H4 (cell line): ENCODE data around the gene GRHL1. TPM values are rescaled to one million over a fixed set of nuclear protein-coding genes. Genes with fewer than 3 reads are reported as not detected.
"Not testable (repeated sequence)": the region's sequence is repeated elsewhere in the genome, so short reads cannot be mapped to it uniquely, and the experiment has no call there.

Experiments used
- DNase-seq: peaks from one replicate; pipeline ENCODE4 v3.0.0-alpha.2; 2015; ENCODE audit warnings: low spot score
- total RNA-seq: library from RNA; depleted of rRNA; stranded (reverse); fragments of >200 nt; shearing (Covaris generic); gene quantifications from 2 replicates; pipeline ENCODE4 v1.2.3, GENCODE V29; 2014

Gene GRHL1
- total RNA-seq, 1 experiment from 2014 or later, result 0.25 TPM

DNA sequence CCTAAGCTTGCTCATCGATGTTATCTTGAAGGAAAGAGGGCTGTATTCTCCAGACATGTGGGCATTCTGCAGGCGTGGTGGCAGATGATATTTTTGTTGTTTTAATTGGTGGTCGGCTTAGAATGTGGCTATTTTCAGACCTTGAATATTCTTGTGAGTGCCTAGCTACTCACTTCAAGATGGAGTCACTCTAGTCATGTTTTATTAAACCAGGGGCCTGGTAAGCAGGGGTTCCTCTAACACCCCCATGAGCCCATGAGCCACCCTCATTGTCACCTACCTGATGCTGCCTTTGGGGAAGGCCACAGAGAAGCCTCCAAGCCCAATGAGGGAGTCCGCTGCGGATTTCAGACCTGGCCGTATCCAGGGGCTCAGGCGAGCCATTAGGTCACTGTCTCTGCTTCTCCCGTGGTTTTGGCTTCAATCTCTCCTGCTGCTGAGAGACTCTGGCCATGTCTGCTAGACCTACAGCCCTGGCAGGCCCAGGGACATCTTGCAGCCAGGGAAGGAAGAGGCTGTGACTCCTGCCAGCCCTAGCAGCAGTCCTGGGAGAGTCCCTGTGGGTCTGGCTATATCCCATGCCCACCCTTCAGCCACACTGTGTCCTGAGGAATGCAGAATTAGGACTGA is 75.6 kb downstream of the GRHL1 start:
- no peak for DNase-seq

- DNase-seq, result no peak
These were observed 76.3 kb downstream of the GRHL1 start for GRCh38 chr2:10027660-10028330.

GRCh38 chr2:10028407-10028987 is 77.0 kb downstream of the GRHL1 start:
- DNase-seq, result no peak

DNA sequence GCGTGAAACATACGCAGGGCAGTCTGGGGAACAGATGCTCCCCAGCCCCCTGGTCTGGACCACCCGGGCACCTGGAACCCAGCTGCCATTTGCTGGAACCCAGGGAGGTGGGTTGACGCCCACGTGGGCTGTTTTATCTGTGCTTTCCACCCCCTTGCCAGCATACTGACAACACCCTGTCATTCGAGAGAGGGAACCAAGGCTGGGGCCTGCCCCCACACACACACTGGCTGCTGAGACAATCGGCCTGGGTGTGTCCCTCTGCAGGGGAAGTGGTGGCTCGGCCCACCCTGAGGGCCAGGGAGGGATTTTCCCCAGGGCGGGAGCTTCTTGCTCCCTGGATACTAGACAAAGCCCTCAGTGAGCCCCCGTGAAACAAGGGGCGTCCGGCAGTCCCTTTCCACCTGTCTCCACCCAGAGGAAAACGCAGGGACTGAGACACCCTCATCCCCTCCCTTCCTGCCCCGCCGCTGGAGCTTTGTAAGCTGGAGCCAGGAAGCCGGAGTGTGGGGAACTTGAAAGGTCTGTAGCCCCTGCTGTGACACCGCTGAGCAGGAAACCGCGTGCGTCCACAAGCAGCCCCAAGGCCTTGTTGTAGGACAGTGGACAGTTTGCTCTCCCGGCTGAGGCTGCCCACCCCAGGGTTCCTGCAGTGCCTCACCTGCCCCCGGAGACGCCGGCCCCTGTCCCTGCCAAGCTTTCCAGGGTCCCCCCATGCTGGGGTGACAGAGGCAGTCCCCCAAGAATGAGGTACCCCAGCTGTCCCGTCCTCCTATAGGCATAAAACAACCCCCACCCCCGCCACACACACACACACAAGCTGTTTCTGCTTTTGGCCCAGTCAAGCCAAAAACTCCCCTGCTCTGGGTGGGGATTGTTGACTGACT is 77.7 kb downstream of the GRHL1 start:
- no peak for DNase-seq

GRCh38 chr2:10029875-10030223 is 78.4 kb downstream of the GRHL1 start:
- no peak for DNase-seq

- no peak for DNase-seq
These were observed 78.8 kb downstream of the GRHL1 start for GRCh38 chr2:10030311-10030736.

DNA sequence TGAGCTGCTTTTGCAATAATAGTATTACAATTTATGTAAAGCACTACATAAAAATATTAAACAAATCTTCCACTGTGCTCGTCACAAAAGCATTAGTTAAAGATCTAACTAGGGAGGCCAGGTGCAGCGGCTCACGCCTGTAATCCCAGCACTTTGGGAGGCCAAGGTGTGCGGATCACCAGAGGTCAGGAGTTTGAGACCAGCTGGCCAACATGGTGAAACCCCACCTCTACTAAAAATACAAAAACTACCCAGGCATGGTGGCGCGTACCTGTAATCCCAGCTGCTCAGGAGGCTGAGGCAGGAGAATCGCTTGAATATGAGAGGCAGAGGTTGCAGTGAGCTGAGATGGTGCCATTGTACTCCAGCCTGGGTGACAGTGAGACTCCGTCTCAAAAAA is 79.3 kb downstream of the GRHL1 start:
- not testable (repeated sequence) for DNase-seq

- DNase-seq, result no peak
These were observed 80.6 kb downstream of the GRHL1 start for GRCh38 chr2:10031886-10032745.

DNA sequence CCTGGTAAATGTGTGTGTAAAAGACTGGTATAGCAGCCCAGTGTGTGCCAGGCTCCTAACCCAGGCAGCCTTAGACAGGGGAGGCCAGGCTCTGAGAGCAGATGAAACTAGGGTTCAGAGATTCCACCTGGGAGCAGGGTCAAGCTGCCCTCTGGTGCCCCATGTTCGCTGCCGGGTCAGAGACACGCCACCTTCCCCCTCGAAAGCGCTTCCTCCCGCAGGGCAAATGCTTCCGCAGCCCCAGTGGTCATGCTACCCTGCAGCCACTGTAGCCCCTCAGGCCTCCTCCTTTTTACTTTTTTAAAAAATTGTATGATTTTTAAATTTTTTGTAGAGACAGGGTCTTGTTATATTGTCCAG is 81.2 kb downstream of the GRHL1 start:
- DNase-seq, result no peak

GRCh38 chr2:10033251-10034006 is 81.9 kb downstream of the GRHL1 start:
- DNase-seq, result no peak

- DNase-seq, result no peak
These were observed 83.0 kb downstream of the GRHL1 start for GRCh38 chr2:10034333-10035052.

GRCh38 chr2:10035053-10035422 is 83.5 kb downstream of the GRHL1 start:
- no peak for DNase-seq

- DNase-seq, result no peak
These were observed 84.1 kb downstream of the GRHL1 start for GRCh38 chr2:10035633-10036032.

DNA sequence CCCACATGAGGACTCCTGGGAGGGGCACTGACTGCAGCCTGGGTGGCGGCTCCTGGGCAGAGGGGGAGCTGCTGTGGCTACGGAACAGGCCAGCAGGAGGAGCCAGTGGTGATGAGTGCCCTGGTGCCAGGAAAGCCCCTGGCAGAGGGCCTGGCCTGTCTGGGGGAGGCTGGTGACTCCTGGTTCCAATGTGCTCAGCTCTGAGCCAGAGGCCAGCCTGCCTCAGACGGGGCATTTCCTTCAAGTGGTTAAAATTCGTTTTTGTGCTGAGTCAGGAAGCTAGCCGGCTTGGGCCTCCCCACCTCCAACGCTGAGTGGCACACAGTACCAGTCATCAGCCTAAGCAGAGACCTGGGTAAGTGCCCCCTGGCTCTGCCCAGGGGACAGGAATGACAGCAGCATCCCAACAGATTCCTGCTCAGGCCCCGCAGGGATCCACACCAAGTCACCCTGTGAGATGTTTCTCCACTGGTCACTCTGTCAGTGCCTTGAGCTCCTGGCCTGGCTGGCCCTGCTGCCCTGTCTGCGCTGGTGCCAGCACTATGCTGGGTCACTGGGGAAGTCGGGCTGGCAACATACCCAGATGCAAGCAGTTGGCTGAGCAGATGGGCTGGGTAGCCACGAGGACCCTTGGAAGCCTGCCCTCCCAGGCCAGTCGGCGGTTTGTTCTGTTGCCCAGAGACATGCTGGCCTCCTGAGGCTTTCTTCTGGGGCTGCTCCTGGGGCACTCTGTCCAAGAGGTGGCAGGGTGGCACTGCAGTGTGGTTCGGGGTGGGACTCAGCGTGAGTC is 84.8 kb downstream of the GRHL1 start:
- DNase-seq, result peak; percentile 86

GRCh38 chr2:10038123-10038522 is 86.6 kb downstream of the GRHL1 start:
- DNase-seq, result no peak

DNA sequence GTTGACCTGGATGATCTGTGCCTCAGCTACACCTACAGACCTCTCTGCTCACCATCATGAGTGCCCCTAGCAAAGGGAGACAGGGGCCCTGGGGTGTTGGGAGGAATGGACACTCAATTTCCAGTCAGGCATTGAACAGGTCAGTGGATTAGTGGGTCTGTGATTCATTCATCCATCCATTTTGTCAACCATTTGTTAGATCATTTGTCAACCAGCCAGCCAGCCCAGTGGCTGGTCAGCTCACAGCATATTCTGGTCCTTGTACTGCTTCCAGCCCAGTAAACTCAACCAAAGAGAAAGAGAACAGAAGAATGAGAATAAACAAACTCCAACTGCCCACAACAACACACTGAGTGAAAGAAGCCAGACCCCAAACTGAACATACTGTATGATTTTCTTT is 87.2 kb downstream of the GRHL1 start:
- no peak for DNase-seq

- no peak for DNase-seq
These were observed 88.3 kb downstream of the GRHL1 start for GRCh38 chr2:10039658-10040410.

DNA sequence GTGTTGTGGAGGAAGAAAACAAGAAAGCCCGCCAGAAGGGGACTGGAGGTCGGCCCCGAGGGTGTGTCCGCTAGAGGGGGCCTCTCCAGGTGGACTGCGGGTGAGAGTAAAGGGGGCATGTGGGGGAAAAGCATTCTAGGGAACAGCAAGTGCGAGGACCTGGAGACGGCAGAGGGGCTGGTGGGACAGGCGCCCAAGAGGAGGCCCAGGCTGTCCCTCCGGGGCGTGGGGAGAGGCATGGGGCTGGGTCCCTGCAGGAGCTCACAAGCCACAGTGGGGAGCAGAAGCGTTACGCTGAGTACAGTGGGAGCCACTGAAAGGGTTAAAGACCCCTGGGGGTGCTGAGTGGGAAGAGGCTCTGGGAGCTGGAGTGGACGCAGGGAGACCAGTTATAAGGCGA is 90.2 kb downstream of the GRHL1 start:
- no peak for DNase-seq
